Activated CD8-positive, alpha-beta T cell treated with anti-CD3 and anti-CD28 coated beads for 36 hours (primary cell): ENCODE results near the gene FATE1. TPM values are rescaled to one million over a fixed set of nuclear protein-coding genes. Genes with fewer than 3 reads are reported as not detected.

Experiments used
- ATAC-seq: fragments of 200-7000 bp; cut with Tn5 transposase; one replicate; pipeline ENCODE4 v1.10.0; 2021; ENCODE audit warnings: mild to moderate bottlenecking, moderate library complexity
- CTCF ChIA-PET: fragments of 350-600 bp; sonication (Branson Sonifier 250); formaldehyde crosslinking; loops from one replicate; lab custom pipeline; 2021; ENCODE audit warnings: antibody characterized with exemption; lab: Charles Lee
- POLR2A ChIA-PET: fragments of 350-600 bp; sonication (Branson Sonifier 250); formaldehyde crosslinking; loops from one replicate; lab custom pipeline; 2021; ENCODE audit warnings: antibody characterized with exemption; lab: Charles Lee
- DNase-seq: peaks from one replicate; pipeline ENCODE4 v3.0.0-alpha.2; 2020
- H3K27ac Mint-ChIP-seq: one replicate; pipeline ENCODE4 v1.8.0; 2021; ENCODE audit warnings: mild to moderate bottlenecking, mixed read lengths
- H3K27me3 Mint-ChIP-seq: one replicate; pipeline ENCODE4 v1.8.0; 2021; ENCODE audit warnings: mixed read lengths
- H3K36me3 Mint-ChIP-seq: one replicate; pipeline ENCODE4 v1.8.0; 2021; ENCODE audit warnings: low read depth, mixed read lengths
- H3K4me1 Mint-ChIP-seq: one replicate; pipeline ENCODE4 v1.8.0; 2021; ENCODE audit warnings: low read depth, mixed read lengths
- H3K4me3 Mint-ChIP-seq: one replicate; pipeline ENCODE4 v1.8.0; 2021; ENCODE audit warnings: mild to moderate bottlenecking, moderate library complexity, mixed read lengths
- H3K9me3 Mint-ChIP-seq: one replicate; pipeline ENCODE4 v1.8.0; 2021; ENCODE audit warnings: mixed read lengths
- CTCF ChIP-seq: fragments of 200-600 bp; IDR thresholded peaks from one replicate; pipeline ENCODE4 v1.8.0; 2022; ENCODE audit warnings: antibody characterized with exemption, mild to moderate bottlenecking
- intact Hi-C: fragments of 100-400 bp; cut with micrococcal nuclease; formaldehyde crosslinking; loops from one replicate; pipeline ENCODE4 v1.10.0; 2022
- total RNA-seq, 2 experiments: library from RNA; stranded (reverse); gene quantifications; one replicate each; pipeline ENCODE4 v1.2.3, GENCODE V29; 2021

FATE1 gene
- total RNA-seq, 2 experiments from 2014 or later = not detected

DNA sequence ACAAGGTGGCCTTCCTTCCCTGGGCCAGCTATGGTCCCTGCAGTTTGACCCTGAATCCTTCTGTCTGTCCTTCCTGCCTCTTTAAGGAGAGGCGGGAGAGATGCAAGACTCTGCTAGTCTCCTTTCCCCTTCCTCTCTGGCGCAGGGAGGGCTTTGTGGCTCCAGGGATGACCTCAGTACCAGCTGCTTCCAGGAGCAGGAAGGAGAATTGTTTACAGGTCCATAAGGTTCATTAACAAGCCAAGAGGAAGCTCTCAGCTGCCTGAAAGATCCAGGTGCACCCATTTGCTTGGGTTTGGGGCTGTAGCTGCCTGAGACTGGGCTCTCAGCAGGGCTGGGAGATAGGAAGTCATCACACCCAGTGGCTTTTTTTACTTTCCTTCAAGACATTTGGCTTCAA, 4.0 kb upstream of the FATE1 start:
- intact Hi-C loops = no loop called here
- Mint-ChIP-seq H3K4me3 (no peak overlapping the region), H3K36me3 (no peaks in the 10 kb centered on the region), H3K27me3 (peaks cover 2% of the 10 kb centered on the region), H3K4me1 (no peaks in the 10 kb centered on the region), H3K9me3 (no peaks in the 10 kb centered on the region), H3K27ac (no peak overlapping the region)
- no peak for DNase-seq
- ATAC-seq = no peak
- CTCF ChIA-PET = no interaction called here
- TF ChIP-seq CTCF = no peak
- POLR2A ChIA-PET = no interaction called here

GRCh38 chrX:151712253-151712652, 3.6 kb upstream of the FATE1 start:
- ChIA-PET CTCF (no interaction called here), POLR2A (no interaction called here)
- H3K27ac Mint-ChIP-seq = no peak overlapping the region

DNA sequence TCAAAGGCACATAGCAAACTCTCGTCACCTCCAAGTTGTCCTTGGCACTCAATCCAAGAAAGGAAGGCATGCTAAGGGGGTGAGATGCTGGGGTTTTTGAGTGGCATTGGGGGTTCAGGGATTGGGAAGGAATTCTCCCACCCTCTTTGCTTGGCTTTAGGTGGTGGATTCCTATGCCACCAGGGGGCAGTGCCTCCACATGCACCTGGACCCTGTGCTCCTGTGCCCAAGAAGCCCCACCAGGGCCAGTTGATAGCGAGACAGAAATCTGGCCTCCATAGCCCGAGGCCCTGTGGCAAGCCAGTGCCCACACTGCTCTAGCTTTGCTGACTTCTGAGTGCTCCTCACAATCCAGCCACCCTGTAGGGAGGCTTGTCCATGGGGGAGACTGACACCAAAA, 2.0 kb upstream of the FATE1 start:
- Mint-ChIP-seq H3K4me1 (no peaks in the 10 kb centered on the region), H3K27me3 (peaks cover 2% of the 10 kb centered on the region), H3K27ac (no peak overlapping the region), H3K9me3 (no peaks in the 10 kb centered on the region), H3K4me3 (no peak overlapping the region), H3K36me3 (no peaks in the 10 kb centered on the region)
- CTCF ChIA-PET = interaction anchor here (1.0 kb wide), 1 partner anchor 1105 kb away, joined by 3 read pairs; no protein-coding TSS in a partner anchor
- ATAC-seq = no peak
- POLR2A ChIA-PET = no interaction called here
- TF ChIP-seq CTCF = no peak
- peak; percentile 28 for DNase-seq
- intact Hi-C loops = no loop called here

More at GRCh38 chrX:151712253-151712652, 3.6 kb upstream of the FATE1 start:
- no peaks in the 10 kb centered on the region for H3K9me3 Mint-ChIP-seq
- H3K27me3 Mint-ChIP-seq = peaks cover 2% of the 10 kb centered on the region
- no peak overlapping the region for H3K4me3 Mint-ChIP-seq
- no peaks in the 10 kb centered on the region for H3K4me1 Mint-ChIP-seq
- intact Hi-C loops = no loop called here
- no peak for TF ChIP-seq CTCF
- ATAC-seq (no peak), DNase-seq (no peak)
- H3K36me3 Mint-ChIP-seq = no peaks in the 10 kb centered on the region

- H3K36me3 Mint-ChIP-seq = no peaks in the 10 kb centered on the region
- intact Hi-C loops = no loop called here
- POLR2A ChIA-PET = no interaction called here
These were observed 1.5 kb upstream of the FATE1 start for GRCh38 chrX:151714362-151714761.

DNA sequence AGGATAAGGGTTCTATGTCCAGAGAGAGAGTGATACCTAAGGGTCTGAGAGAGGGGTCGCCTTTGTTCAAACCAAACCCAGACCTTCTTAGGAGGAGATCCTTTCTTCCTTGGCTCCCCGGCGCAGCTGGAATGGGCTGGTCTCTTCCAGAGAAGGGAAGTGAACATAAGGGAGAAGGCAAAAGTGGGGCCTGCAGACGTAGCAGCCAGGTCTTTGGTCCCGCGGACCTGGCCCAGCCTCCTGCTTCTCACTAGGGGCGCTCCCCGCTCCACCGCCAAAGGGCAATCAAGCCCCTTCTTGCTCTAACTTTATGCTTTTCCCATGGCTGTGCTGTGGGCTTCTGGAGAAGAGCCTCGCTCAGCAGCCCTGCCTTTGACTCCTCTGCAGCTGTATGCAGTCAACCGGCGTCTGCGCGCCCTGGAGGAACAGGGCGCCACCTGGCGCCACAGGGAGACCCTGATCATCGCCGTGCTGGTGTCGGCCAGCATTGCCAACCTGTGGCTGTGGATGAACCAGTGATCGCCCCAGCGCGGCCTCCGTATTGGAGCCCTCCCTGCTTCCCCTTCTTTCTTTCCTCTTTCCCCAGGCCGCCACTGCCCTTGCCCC, 6.5 kb downstream of the FATE1 start:
- Mint-ChIP-seq H3K36me3 (no peaks in the 10 kb centered on the region), H3K4me1 (no peaks in the 10 kb centered on the region), H3K4me3 (no peak overlapping the region), H3K27ac (no peak overlapping the region), H3K9me3 (no peaks in the 10 kb centered on the region), H3K27me3 (no peaks in the 10 kb centered on the region)
- POLR2A ChIA-PET = no interaction called here
- DNase-seq = no peak
- ATAC-seq = no peak
- CTCF ChIA-PET = no interaction called here
- TF ChIP-seq CTCF = no peak
- intact Hi-C loops = no loop called here

More at GRCh38 chrX:151714362-151714761, 1.5 kb upstream of the FATE1 start:
- DNase-seq (no peak), ATAC-seq (no peak)
- H3K4me1 Mint-ChIP-seq = no peaks in the 10 kb centered on the region
- peaks cover 2% of the 10 kb centered on the region for H3K27me3 Mint-ChIP-seq
- TF ChIP-seq CTCF = no peak
- CTCF ChIA-PET = no interaction called here
- H3K27ac Mint-ChIP-seq = no peak overlapping the region
- no peak overlapping the region for H3K4me3 Mint-ChIP-seq
- H3K9me3 Mint-ChIP-seq = no peaks in the 10 kb centered on the region
